NCI-H187 treated with DMSO at 0.1 percent for 48 hours (cell line): ENCODE data around the gene KLLN.
A peak's percentile ranks its signal among the peaks of the same experiment; 100 is the strongest.
"Not testable (repeated sequence)": the region's sequence is repeated elsewhere in the genome, so short reads cannot be mapped to it uniquely, and the experiment has no call there.

ENCODE experiments used
- DNase-seq: peaks from one replicate; lab custom pipeline; 2025; lab: John Stamatoyannopoulos, UW

The KLLN gene

DNA sequence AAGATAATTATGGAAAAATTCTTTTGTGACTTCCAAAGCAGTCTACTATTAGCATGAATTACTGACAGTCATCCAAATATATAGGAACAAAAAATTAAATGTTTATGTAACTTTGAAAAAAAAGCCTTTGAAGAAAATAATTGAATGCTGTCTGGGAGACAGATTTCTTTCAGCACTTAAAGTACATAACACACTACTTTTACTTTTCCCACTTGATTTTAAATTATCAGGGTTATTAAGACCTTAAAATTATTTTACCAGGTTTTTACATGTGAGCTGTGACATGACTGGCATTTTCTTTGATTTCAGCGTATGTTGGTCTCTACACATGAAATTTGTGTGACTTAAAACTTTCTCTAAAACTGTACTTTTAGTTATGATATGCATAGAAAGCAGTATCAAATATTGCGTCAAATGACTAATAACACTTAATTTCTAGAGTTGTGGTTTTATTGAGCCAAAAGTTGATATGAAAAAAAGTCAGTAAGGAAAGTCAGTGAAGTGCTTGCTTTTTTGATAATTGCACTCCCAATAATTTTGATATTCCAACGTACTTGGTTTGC, 3.2 kb upstream of the KLLN start:
- no peak for DNase-seq

DNA sequence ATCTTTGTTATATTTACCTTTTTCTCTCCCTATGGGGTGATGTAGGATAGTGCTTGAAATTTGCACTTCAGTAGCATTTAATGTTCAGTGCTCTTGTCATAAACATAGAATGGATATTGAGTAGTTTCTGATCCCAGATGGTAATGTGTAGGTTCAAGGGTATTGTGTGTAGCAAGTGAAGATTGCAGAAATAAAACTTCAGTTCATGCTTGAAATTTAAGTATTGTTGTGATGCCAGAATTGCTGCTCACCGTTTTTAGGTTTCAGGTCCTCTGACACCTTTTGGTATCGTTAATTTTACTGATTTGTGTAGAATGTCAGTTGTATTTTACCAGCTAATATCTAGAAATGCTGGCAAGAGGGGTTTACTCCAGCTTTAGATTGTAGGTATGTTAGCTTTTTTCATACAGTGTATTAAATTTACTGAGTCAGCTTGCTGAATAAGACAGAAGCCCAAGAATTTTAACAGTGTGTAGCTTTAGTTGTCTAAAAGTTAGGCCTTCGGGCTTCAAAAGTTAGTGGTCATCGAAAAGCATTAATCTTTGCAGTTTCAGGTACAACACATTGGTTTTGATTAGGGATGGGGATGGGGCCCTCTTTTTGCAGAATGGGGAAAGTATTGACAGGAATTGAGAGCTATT, 2.0 kb upstream of the KLLN start:
- no peak for DNase-seq

DNA sequence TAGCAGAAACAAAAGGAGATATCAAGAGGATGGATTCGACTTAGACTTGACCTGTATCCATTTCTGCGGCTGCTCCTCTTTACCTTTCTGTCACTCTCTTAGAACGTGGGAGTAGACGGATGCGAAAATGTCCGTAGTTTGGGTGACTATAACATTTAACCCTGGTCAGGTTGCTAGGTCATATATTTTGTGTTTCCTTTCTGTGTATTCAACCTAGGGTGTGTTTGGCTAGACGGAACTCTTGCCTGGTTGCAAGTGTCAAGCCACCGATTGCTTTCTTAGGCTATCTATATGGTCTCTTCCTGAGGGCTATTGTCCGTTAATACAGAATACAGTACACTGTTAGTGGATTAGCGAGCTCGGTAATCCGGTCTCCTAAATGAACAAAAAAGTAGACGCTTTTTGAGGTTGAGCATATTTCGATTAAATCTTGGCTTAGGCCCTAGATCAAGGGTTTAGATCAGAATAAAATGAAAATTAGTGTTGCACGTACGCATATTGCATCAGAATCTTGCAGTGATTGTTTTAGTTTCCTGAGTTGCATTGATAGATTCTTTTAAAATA, 1.2 kb upstream of the KLLN start:
- no peak for DNase-seq

DNA sequence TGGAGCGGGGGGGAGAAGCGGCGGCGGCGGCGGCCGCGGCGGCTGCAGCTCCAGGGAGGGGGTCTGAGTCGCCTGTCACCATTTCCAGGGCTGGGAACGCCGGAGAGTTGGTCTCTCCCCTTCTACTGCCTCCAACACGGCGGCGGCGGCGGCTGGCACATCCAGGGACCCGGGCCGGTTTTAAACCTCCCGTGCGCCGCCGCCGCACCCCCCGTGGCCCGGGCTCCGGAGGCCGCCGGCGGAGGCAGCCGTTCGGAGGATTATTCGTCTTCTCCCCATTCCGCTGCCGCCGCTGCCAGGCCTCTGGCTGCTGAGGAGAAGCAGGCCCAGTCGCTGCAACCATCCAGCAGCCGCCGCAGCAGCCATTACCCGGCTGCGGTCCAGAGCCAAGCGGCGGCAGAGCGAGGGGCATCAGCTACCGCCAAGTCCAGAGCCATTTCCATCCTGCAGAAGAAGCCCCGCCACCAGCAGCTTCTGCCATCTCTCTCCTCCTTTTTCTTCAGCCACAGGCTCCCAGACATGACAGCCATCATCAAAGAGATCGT, 690 bp upstream of the KLLN start:
- not testable (repeated sequence) for DNase-seq

DNA sequence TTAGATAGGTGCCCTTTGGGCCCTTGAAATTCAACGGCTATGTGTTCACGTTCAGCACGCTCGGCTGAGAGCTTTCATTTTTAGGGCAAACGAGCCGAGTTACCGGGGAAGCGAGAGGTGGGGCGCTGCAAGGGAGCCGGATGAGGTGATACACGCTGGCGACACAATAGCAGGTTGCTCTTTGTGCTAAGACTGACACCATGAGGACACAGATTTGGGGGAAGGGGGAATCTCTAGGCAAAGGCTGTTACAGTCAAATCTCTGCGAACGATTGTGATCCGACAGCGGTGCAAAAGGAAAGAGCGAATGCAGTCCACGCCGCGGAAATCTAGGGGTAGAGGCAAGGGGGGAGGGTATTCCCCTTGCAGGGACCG, 667 bp downstream of the KLLN start:
- no peak for DNase-seq

DNA sequence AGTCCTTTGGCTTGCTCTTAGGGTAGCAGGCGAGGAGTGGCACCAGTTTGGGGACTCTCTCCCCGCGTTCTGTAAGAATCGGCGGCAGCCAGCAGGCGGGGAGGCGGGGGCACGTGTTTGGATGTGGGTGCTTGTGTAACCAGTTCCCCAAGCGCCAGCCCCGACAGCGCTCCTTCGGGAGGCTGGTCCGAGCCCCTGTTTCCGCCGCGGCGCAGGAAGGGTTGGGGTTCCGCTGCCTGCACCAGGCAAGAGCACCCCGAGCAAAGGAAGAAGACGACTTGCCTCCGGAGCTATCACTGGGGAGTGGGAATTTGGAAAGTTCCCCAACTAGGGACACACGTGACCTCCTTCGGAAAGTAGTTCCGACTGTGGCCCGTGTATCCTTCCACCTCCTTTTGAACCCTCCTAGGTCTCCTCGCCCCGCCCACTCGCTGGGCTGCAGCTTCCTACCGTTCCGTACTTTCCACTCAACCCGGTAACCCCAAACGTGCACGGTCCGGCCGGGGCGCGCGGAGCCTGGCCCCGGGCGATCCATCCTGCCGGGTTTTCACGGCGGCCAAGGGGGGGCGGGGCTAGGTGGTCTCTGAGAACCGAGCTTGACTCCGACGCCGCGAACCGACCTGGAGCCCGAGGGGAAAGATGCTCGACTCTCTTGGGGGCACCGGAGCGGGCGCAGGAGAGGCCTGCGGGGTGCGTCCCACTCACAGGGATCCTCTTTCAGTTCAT, 1.2 kb downstream of the KLLN start:
- DNase-seq: no peak

DNA sequence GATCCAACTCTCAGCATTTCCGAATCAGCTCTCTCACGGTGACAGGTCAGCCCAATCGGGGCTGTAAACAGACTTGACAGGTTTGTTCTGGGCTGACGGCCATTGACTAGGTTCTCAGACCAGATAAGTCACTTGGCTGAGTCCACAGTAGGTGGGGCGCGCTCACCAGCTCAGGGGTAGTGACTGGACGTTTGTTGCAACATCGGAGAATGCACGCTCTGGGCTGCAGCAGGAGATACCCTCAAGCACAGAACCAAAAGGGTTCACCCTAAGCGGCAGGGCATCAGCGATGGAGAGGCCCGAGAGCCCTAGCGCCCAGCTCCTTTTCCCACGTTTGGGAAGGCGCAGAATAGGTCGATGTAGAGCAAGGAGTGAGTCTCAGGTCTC, 1.8 kb downstream of the KLLN start:
- DNase-seq: no peak

DNA sequence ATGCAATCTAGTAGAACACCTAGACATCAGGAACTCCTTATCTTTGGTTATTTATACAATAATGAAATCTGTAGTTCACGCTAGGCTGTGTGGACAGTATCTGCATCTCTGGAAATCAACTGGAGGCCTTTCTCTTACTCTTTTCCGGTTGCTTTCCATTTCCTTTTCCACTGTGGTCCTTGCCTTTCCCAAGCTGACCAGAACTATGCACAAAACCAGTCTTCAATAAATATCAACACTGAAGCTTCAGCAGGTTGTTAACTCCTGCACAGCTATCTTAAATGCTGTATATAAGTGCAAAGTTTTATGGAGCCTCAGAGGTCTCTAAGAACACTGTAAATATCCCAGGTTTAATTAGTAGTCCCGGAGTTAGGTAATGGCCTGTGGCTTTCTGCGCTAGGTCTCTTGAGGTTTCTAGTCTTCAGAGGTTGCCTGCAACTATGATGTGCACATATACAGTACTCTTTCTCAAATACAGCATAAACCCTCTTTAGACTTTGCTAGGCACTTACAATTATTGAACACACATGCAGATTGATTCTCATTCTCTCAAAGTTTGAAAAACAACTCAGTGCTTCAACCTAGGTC, 2.4 kb downstream of the KLLN start:
- DNase-seq: no peak

DNA sequence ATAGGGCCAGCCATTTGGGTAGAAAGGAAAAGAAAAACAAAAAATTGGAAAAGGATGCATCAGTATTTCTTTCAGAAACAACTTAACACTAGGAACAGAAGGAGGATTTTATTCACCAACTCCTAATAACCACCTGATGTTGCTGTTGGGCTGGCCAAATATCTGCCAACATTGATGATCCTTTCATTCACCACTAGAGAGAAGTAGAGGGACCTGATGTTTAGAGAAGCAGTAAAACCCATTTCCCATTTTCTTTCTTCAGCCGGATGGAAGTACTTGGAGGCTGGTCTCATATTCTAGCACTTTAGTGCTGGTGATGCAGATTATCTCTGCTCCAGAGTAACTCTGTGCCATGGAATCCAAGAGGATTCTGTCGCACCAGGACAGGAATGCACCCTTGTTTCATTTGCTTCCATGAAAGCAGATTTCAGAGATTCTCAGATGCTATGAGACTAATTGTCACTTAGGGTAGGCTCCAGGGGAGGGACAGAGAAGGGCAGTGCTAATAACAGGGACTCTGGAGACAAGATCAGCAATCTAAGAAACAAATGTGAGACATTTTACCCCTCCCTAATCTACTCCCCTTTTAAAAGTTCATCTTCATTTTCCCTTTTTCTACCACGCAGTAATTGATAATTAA, 3.1 kb downstream of the KLLN start:
- DNase-seq: peak; percentile 55

DNA sequence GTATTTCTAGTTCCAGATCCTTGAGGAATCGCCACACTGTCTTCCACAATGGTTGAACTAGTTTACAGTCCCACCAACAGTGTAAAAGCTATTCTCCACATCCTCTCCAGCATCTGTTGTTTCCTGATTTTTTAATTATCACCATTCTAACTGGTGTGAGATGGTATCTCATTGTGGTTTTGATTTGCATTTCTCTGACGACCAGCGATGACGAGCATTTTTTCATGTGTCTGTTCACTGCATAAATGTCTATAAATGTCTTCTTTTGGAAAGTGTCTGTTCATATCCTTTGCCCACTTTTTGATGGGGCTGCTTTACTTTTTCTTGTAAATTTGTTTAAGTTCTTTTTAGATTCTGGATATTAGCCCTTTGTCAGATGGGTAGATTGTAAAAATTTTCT, 7.7 kb downstream of the KLLN start:
- not testable (repeated sequence) for DNase-seq

DNA sequence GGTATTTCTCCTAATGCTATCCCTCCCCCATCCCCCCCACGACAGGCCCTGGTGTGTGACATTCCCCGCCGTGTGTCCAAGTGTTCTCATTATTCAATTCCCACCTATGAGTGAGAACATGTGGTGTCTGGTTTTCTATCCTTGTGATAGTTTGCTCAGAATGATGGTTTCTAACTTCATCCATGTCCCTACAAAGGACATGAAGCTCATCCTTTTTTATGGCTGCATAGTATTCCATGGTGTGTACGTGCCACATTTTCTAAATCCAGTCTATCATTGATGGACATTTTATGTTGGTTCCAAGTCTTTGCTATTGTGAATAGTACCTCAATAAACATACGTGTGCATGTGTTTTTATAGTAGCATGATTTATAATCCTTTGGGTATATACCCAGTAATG, 8.1 kb downstream of the KLLN start:
- DNase-seq: not testable (repeated sequence)

DNA sequence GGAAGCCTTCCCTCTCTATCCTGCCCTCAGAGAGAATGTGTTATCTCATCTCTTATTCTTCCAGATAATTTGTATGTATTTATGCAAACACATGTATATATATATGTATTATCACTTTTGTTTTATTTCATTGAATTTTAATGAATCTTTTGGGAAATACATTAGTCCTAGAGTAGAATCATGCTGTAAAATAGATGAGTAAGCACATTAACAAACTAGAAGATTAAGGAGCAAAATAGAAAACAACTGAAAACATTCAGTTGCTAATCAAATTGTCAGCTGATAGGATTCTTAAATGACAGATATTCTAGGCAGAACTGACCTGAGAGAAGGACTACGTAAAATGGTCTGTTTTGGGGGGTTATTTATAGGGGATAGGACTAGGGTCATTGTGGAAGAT, 11.2 kb downstream of the KLLN start:
- DNase-seq: no peak

DNA sequence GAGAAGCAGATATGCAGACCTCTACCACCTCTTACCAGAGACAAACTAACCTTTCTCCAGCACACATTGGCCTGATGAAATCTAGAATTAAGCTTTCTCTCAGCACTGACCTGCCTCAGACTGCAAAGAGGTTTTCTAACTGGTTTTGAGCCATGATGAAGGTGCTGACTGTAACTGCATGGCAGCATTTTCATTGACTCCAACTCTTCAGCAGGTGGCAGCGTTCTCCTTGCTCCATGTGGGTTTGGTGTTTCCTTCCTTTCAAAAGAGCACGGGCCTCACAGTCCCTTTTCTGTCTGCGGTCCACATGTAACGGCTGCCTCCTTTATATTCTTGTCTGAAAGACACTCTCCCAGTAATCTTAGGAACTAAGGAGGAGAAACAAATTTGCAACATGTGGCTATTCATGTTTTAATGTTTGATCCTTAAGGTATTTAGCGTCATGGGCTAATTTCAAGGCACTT, 12.6 kb downstream of the KLLN start:
- DNase-seq: peak; percentile 18

DNA sequence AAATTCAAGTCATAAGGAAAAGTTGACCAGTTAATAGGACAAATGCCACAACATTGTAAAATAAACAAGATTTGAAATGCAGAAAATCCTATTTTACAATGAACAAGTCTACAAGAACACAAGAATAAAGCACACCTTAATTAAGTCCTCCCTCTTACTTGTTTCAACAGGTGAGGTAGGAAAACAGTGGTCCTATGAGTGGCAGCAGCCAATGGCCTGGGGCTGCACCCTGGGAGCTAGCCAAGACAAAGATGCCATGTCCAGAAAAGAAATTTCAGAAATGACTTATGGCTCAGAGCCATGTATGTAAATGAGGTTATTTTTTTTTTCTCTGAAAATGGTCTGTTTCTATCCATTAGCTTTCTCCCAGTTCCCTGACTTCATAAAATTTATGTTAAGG, 14.3 kb downstream of the KLLN start:
- DNase-seq: no peak

DNA sequence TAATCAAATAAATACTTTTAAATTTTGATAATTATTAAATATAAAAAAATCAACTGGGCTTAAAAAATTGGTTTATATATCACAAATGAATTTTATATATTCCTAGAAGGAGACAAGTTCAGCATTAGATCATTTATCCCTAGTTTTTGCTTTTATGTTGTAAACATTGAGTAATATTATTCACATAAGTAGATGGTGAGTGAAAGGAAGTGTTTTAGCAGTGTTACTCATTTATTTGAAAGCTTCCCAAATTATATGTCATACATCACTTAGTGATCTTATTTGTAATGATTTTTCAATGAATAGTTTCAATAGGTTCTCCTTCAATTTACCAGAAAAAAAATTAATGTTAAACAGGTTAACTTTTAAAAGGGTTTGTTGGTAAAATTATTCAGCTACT, 15.8 kb downstream of the KLLN start:
- no peak for DNase-seq

DNA sequence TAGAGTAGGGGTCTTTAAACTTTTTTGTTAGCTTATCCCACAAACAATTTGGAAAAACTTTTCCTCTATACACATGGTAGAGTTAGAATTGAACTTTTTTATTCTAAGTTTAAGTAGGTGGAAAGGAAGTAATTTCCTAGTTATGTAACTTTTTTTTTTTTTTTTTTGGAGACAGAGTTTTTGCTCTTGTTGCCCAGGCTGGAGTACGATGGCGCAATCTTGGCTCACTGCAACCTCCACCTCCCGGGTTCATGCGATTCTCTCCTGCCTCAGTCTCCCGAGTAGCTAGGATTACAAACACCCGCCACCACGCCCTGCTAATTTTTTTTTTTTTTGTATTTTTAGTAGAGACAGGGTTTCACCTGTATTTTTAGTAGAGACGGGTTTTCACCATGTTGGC, 16.6 kb downstream of the KLLN start:
- not testable (repeated sequence) for DNase-seq

DNA sequence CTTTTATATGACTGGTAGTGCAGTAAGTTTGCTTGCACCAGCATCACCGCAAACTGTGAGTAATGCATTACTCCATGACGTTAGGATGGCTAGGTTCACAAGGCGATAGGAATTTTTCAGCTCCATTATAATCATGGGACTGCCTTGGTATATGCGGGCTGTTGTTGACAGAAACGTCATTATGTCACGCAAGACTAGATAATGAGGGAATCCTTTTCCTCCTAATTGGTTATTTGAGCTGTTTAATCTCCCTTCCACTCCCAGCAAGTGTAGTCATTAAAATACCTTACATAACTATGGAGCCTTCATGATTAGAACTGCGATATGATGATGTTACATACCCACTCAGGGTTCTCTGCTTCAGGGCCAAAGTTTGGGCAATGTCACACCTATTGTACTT, 17.3 kb downstream of the KLLN start:
- no peak for DNase-seq

DNA sequence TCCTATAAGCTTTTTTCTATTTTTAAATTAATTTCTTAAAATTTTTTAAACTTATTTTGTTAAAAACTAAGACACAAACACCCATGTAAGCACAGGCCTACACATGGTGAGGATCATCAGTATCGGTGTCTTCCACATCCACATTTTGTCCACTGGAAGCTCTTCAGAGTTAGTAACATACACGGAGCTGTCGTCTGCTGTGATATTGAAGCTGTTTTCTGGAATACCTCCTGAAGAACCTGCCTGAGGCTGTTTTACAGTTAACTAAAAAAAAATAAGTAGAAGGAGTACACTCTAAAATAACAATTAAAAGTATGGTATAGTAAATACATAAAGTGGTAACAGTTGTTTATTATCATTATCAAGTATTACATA, 17.7 kb downstream of the KLLN start:
- DNase-seq: no peak

DNA sequence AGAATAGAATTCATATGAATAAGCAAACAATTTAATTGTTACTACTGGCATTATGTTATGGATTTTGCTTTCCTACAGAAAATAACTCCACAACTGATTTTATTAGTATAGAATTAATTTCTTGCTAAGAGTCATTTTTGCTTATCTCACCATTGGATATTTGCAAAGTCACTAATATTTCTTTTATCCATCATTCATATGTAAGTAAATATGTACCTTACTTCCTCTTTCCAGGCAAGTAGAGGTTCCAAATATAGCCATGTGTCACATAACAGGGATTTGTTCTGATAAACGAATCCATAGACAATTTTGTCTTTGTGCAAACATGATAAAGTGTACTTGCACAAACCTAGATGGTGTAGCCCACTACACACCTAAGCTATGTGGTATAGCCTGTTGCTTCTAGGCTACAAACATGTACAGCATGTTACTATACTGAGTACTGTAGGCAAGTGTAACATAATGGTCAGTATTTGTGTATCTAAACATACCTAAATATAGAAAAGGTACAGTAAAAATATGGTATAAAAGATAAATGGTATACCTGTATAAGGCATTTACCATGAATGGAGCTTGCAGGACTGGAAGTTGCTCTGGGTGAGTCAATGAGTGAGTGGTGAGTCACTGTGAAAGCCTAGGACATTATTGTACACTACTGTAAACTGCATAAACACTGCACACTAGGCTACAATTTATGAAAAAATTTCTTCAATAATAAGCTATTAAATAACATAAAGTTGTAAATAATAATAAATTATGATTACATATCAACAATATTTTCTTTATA, 18.3 kb downstream of the KLLN start:
- no peak for DNase-seq

DNA sequence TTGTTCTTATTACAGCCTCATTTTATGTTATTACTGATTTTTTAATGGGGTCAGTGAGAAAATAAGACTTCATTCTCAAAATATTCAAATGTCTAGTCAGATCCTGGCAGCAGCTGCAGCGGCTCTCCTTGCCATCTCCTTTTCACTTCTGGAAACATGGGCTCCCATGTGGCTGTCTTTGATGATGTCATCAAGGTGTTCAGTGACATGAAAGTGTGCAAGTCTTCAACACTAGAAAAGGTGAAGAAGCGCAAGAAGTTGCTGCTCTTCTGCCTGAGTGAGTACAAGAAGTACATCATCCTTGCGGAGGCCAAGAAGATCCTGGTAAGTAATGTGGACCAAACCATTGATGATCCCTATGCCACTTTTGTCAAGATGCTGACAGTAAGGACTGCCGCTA, 19.6 kb downstream of the KLLN start:
- no peak for DNase-seq

DNA sequence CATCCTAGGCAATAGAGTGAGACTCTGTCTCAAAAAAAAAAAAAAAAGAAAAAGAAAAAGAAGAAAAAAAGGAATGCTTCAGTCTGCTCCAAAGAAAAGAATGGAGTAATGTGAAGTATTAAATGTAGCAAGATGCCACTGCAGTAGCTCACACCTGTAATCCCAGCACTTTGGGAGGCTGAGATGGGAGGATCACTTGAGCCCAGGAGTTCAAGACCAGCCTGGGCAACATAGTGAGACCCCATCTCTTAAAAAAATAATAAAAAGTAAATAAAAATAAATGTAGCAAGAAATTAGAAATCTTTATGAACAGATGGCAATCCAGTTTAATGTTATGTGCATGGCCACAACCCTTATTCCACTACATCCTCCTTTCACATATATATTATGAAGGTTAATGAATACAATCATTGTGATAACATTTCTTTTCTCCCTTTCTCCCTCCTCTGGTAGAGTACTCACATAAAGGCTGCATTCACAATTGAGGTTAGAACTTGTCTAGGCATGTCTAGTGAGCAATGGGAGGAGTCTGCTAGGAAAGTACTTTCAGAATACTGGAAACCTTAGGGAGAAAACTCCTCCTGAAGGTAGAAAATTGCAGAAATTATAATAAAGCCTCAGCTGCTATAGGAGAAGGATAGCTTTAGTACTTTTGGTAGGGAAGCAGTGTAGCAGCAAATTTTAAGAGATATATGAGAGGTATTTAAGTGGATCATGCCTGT, 20.4 kb downstream of the KLLN start:
- no peak for DNase-seq
